SK-N-SH treated with all-trans-retinoic acid at 6 μM for 48 hours (cell line): ENCODE measurements around the gene GPR155.
"Not testable (repeated sequence)": the region's sequence is repeated elsewhere in the genome, so short reads cannot be mapped to it uniquely, and the experiment has no call there.

Source experiments
- ATAC-seq: fragments of 200-7000 bp; cut with Tn5 transposase; 3 replicates; pipeline ENCODE4 v1.9.1; 2020; ENCODE audit warnings: mild to moderate bottlenecking, moderate library complexity
- ARNTL ChIP-seq: fragments of 450-650 bp; formaldehyde crosslinking; IDR thresholded peaks from 2 replicates; pipeline ENCODE4 v1.5.0; 2020; ENCODE audit warnings: low read depth, mild to moderate bottlenecking, moderate library complexity, borderline replicate concordance
- BACH2 ChIP-seq: fragments of 250-450 bp; sonication (Bioruptor Pico); IDR thresholded peaks from 2 replicates; pipeline ENCODE4 v1.9.0; 2021; ENCODE audit warnings: mild to moderate bottlenecking, borderline replicate concordance
- CREB5 ChIP-seq: fragments of 250-450 bp; sonication (Bioruptor Pico); IDR thresholded peaks from 2 replicates; pipeline ENCODE4 v1.5.1; 2020; ENCODE audit warnings: low read depth, mild to moderate bottlenecking, moderate library complexity
- CSDC2 ChIP-seq: fragments of 250-450 bp; sonication (Bioruptor Pico); IDR thresholded peaks from 2 replicates; pipeline ENCODE4 v1.5.0; 2020; ENCODE audit warnings: mild to moderate bottlenecking, moderate library complexity
- ISL1 ChIP-seq: fragments of 250-450 bp; sonication (Bioruptor Pico); IDR thresholded peaks from 2 replicates; pipeline ENCODE4 v2.1.2; 2022; ENCODE audit warnings: mild to moderate bottlenecking, moderate library complexity
- OSR1 ChIP-seq: fragments of 250-450 bp; sonication (Bioruptor Pico); IDR thresholded peaks from 2 replicates; pipeline ENCODE4 v1.8.0; 2022; ENCODE audit warnings: moderate library complexity, mild to moderate bottlenecking, inconsistent platforms
- PATZ1 ChIP-seq: fragments of 250-450 bp; sonication (Bioruptor Pico); IDR thresholded peaks from 2 replicates; pipeline ENCODE4 v1.8.0; 2020; ENCODE audit warnings: mild to moderate bottlenecking, moderate library complexity, borderline replicate concordance
- POU6F1 ChIP-seq: fragments of 250-450 bp; sonication (Bioruptor Pico); IDR thresholded peaks from 2 replicates; pipeline ENCODE4 v1.8.0; 2021; ENCODE audit warnings: low read depth, mild to moderate bottlenecking, moderate library complexity, borderline replicate concordance
- RARB ChIP-seq: fragments of 250-450 bp; sonication (Bioruptor Pico); IDR thresholded peaks from 2 replicates; pipeline ENCODE4 v1.8.0; 2021; ENCODE audit warnings: mild to moderate bottlenecking, moderate library complexity
- SNAI2 ChIP-seq: fragments of 250-450 bp; sonication (Bioruptor Pico); IDR thresholded peaks from 2 replicates; pipeline ENCODE4 v1.5.0; 2020; ENCODE audit warnings: mild to moderate bottlenecking, moderate library complexity
- TCF4 ChIP-seq: fragments of 250-450 bp; sonication (Bioruptor Pico); IDR thresholded peaks from 2 replicates; pipeline ENCODE4 v1.8.0; 2021; ENCODE audit warnings: mild to moderate bottlenecking, moderate library complexity, borderline replicate concordance
- TOX ChIP-seq: fragments of 250-450 bp; sonication (Bioruptor Pico); IDR thresholded peaks from 2 replicates; pipeline ENCODE4 v1.8.0; 2021; ENCODE audit warnings: mild to moderate bottlenecking, moderate library complexity, borderline replicate concordance
- ZC3H10 ChIP-seq: fragments of 250-450 bp; sonication (Bioruptor Pico); IDR thresholded peaks from 2 replicates; pipeline ENCODE4 v1.5.1; 2021; ENCODE audit warnings: mild to moderate bottlenecking, moderate library complexity
- ZFP3 ChIP-seq: fragments of 250-450 bp; sonication (Bioruptor Pico); IDR thresholded peaks from 2 replicates; pipeline ENCODE4 v1.5.0; 2020; ENCODE audit warnings: mild to moderate bottlenecking, moderate library complexity
- ZFP30 ChIP-seq: fragments of 450-650 bp; formaldehyde crosslinking; IDR thresholded peaks from 2 replicates; pipeline ENCODE4 v1.5.0; 2022; ENCODE audit warnings: mild to moderate bottlenecking, moderate library complexity
- ZNF8 ChIP-seq: fragments of 450-650 bp; formaldehyde crosslinking; IDR thresholded peaks from 2 replicates; pipeline ENCODE4 v1.5.0; 2020; ENCODE audit warnings: mild to moderate bottlenecking, moderate library complexity
- TF ChIP-seq, protein P1 (sequence below): fragments of 250-450 bp; sonication (Bioruptor Pico); IDR thresholded peaks from 2 replicates; pipeline ENCODE4 v1.5.0; 2020; ENCODE audit warnings: mild to moderate bottlenecking, moderate library complexity
- TF ChIP-seq, protein P2 (sequence below): fragments of 250-450 bp; sonication (Bioruptor Pico); IDR thresholded peaks from 2 replicates; pipeline ENCODE4 v1.5.1; 2021; ENCODE audit warnings: mild to moderate bottlenecking, moderate library complexity

Gene GPR155

DNA sequence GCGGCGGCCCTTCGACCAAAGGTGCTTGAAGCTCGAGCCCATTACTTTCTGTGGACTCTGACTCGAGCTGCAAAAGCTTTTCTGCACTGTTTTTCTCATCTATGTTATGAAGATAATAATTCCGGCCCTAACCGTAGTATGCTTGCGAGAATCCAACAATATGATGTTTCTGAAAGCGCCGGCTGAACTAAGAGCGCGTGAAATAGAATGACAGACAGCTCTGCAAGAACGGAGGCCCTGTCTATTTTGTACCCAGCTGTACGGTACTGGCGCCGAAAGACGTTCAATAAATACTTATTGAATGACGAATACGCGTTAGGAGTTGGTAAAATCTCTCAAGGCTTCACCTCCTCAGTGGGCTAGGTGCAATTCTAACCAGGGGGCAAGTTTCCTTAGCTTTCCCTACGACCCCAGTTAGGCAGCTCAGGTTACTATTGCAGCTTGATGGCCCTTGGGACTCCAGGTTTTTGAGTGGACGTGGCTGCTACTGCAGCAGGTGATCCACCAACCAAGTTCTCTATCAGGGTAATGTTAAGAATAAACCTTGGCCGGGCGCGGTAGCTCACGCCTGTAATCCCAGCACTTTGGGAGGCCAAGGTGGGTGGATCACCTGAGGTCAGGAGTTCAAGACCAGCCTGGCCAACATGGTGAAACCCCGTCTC, 90.7 kb downstream of the GPR155 start (continued):
- TF ChIP-seq, protein P1, sequence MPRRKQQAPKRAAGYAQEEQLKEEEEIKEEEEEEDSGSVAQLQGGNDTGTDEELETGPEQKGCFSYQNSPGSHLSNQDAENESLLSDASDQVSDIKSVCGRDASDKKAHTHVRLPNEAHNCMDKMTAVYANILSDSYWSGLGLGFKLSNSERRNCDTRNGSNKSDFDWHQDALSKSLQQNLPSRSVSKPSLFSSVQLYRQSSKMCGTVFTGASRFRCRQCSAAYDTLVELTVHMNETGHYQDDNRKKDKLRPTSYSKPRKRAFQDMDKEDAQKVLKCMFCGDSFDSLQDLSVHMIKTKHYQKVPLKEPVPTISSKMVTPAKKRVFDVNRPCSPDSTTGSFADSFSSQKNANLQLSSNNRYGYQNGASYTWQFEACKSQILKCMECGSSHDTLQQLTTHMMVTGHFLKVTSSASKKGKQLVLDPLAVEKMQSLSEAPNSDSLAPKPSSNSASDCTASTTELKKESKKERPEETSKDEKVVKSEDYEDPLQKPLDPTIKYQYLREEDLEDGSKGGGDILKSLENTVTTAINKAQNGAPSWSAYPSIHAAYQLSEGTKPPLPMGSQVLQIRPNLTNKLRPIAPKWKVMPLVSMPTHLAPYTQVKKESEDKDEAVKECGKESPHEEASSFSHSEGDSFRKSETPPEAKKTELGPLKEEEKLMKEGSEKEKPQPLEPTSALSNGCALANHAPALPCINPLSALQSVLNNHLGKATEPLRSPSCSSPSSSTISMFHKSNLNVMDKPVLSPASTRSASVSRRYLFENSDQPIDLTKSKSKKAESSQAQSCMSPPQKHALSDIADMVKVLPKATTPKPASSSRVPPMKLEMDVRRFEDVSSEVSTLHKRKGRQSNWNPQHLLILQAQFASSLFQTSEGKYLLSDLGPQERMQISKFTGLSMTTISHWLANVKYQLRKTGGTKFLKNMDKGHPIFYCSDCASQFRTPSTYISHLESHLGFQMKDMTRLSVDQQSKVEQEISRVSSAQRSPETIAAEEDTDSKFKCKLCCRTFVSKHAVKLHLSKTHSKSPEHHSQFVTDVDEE (CRISPR knock-in tag), result no peak
- TF ChIP-seq OSR1 (CRISPR knock-in tag), result no peak

DNA sequence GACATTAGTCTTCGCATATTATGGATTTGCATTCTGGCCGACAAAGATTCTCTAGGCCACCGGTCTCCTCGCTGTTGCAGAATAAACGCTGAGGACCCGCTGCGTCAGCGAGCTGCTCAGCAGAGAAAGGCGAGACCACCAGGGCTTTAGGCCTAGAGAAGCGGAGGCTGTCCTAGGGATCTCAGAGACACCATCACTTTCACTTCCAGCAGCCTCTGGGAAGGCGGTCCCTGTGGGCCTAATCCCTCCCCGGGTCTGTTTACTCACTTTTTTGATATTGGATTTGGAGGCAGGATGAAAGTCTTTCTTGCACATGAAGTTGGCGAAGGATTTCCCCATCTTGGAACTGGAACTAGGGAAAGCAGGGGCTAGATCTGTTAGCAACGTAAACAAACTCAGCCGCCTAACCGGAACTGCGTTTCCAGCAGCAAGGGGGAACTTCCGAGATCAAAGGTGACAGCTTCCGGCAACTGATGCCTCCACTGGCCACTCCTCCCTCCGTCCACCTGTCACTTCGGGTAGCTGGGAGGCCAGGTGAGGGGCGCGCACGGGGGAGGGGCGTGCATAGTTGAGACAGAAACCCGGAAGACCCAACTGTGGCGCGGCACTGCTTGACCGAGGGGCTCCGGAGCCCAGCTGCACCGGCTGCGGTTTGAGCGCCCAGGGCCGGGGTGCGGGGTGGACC, 91.4 kb downstream of the GPR155 start, which contains the start of gene SCRN3:
Gene SCRN3 (plus strand): TSS at position 447 of the 685 bp plus-strand sequence. CDS start 2,554 bp downstream, outside the sequence.
- TF ChIP-seq OSR1 (CRISPR knock-in tag) (no peak), SNAI2 (CRISPR knock-in tag) (peak; percentile 80; the same call in 1 of the 2 replicates)
- peak; percentile 96 for ATAC-seq

- no peak for ATAC-seq
- TF ChIP-seq BACH2 (no peak), RARB (CRISPR knock-in tag) (no peak), TOX (no peak), ZFP3 (CRISPR knock-in tag) (no peak), ISL1 (CRISPR knock-in tag) (no peak), CSDC2 (CRISPR knock-in tag) (no peak), TCF4 (no peak), SNAI2 (CRISPR knock-in tag) (no peak), POU6F1 (CRISPR knock-in tag) (no peak), ZFP30 (no peak), ZNF8 (no peak)
- TF ChIP-seq, protein P2, sequence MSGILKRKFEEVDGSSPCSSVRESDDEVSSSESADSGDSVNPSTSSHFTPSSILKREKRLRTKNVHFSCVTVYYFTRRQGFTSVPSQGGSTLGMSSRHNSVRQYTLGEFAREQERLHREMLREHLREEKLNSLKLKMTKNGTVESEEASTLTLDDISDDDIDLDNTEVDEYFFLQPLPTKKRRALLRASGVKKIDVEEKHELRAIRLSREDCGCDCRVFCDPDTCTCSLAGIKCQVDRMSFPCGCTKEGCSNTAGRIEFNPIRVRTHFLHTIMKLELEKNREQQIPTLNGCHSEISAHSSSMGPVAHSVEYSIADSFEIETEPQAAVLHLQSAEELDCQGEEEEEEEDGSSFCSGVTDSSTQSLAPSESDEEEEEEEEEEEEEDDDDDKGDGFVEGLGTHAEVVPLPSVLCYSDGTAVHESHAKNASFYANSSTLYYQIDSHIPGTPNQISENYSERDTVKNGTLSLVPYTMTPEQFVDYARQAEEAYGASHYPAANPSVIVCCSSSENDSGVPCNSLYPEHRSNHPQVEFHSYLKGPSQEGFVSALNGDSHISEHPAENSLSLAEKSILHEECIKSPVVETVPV, result no peak
- TF ChIP-seq, protein P1 (CRISPR knock-in tag), result no peak
These were observed 94.1 kb downstream of the GPR155 start for GRCh38 chr2:174392706-174393105.

DNA sequence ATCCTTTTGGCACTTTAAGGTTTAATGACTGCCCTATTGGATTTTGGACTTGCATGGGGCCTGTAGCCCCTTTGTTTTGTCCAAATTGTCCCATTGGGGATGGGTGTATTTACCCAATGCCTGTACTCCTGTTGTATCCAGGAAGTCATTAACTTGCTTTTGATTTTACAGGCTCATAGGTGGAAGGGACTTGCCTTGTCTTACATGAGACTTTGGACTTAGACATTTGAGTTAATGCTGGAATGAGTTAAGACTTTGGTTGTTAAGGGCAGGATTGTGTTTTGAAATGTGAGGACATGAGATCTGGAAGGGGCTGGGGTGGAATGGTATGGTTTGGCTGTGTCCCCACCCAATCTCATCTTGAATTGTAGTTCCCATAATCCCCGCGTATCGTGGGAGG, 96.5 kb downstream of the GPR155 start:
- ATAC-seq, result not testable (repeated sequence)

DNA sequence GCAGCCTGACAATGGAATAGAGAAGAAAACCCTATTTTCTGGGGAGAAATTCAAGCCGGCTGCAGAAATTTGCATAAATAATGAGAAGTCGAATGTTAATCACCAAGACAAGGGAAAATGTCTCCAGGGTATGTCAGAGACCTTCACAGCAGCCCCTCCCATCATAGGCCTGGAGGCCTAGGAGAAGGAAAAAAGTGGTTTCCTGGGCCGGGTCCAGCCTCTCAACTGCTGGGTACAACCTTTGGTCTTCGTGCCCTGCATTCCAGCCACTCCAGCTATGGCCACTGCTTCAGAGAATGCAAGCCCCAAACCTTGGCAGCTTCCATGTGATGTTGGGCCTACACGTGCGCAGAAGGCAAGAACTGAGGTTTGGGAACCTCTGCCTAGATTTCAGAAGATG, 97.3 kb downstream of the GPR155 start:
- ATAC-seq, result no peak
- TF ChIP-seq CREB5 (CRISPR knock-in tag), result no peak
- no peak for TF ChIP-seq CSDC2 (CRISPR knock-in tag)
- TF ChIP-seq TOX, result no peak
- no peak for TF ChIP-seq ISL1 (CRISPR knock-in tag)
- TF ChIP-seq, protein P1 (CRISPR knock-in tag), result no peak
- no peak for TF ChIP-seq ZFP30
- no peak for TF ChIP-seq PATZ1 (CRISPR knock-in tag)
- TF ChIP-seq ZC3H10, result no peak
- no peak for TF ChIP-seq ARNTL
